ENCODE results near the gene RMC1.

The RMC1 gene

GRCh38 chr18:23541349-23542093 is 38.2 kb downstream of the RMC1 start:
- Histone ChIP-seq H3K9ac (ENCODE audit: insufficient read length) (no peak overlapping the region), H3K9me3 (ENCODE audit: low read depth, low read length) (no peaks in the 10 kb centered on the region), H3K4me3 (no peak overlapping the region)

GRCh38 chr18:23542461-23542860 is 39.1 kb downstream of the RMC1 start:
- DNase-seq (ENCODE audit: low read depth, low spot score), result no peak
- no peak for TF ChIP-seq FOXP2 (optimal IDR thresholded peaks at IDR 0.05; ENCODE audit: control extremely low read depth, extremely low read length, insufficient read depth)
- Histone ChIP-seq H3K9me3 (ENCODE audit: low read depth, low read length) (no peaks in the 10 kb centered on the region), H3K4me3 (no peak overlapping the region), H3K27ac (no peak overlapping the region), H3K9ac (ENCODE audit: insufficient read length) (no peak overlapping the region), H3K36me3 (ENCODE audit: insufficient read depth, low read length) (peaks cover 44% of the 10 kb centered on the region)

More at GRCh38 chr18:23541349-23542093, 38.2 kb downstream of the RMC1 start:
- H3K36me3 ChIP-seq (ENCODE audit: insufficient read depth, low read length), result peaks cover 41% of the 10 kb centered on the region
- no peak overlapping the region for H3K27ac ChIP-seq
- TF ChIP-seq EZH2 (IDR thresholded peaks at IDR 0.05) (no peak), POLR2AphosphoS5 (IDR thresholded peaks at IDR 0.05; ENCODE audit: borderline replicate concordance, low read depth, low read length) (no peak), FOXP2 (optimal IDR thresholded peaks at IDR 0.05; ENCODE audit: control extremely low read depth, extremely low read length, insufficient read depth) (no peak)
- DNase-seq (ENCODE audit: low read depth, low spot score), result no peak

- no peak overlapping the region for H3K27ac ChIP-seq
- H3K36me3 ChIP-seq (ENCODE audit: insufficient read depth, low read length), result peaks cover 24% of the 10 kb centered on the region
- no peak for TF ChIP-seq FOXP2 (optimal IDR thresholded peaks at IDR 0.05; ENCODE audit: control extremely low read depth, extremely low read length, insufficient read depth)
- no peak for TF ChIP-seq POLR2AphosphoS5 (IDR thresholded peaks at IDR 0.05; ENCODE audit: borderline replicate concordance, low read depth, low read length)
- TF ChIP-seq EZH2 (IDR thresholded peaks at IDR 0.05), result no peak
- H3K4me3 ChIP-seq, result no peak overlapping the region
- no peak for DNase-seq (ENCODE audit: low read depth, low spot score)
- H3K9ac ChIP-seq (ENCODE audit: insufficient read length), result no peak overlapping the region
- no peaks in the 10 kb centered on the region for H3K9me3 ChIP-seq (ENCODE audit: low read depth, low read length)
Observed at GRCh38 chr18:23545247-23545789, 42.0 kb downstream of the RMC1 start.

GRCh38 chr18:23547306-23547705 is 44.0 kb downstream of the RMC1 start:
- no peak overlapping the region for H3K27ac ChIP-seq
- no peak overlapping the region for H3K4me3 ChIP-seq
- no peak for TF ChIP-seq EZH2 (IDR thresholded peaks at IDR 0.05)
- TF ChIP-seq FOXP2 (optimal IDR thresholded peaks at IDR 0.05; ENCODE audit: control extremely low read depth, extremely low read length, insufficient read depth), result no peak
- TF ChIP-seq POLR2AphosphoS5 (IDR thresholded peaks at IDR 0.05; ENCODE audit: borderline replicate concordance, low read depth, low read length), result no peak
- no peak overlapping the region for H3K9ac ChIP-seq (ENCODE audit: insufficient read length)
- H3K36me3 ChIP-seq (ENCODE audit: insufficient read depth, low read length), result peaks cover 18% of the 10 kb centered on the region
- no peak for DNase-seq (ENCODE audit: low read depth, low spot score)
- H3K9me3 ChIP-seq (ENCODE audit: low read depth, low read length), result no peaks in the 10 kb centered on the region

GRCh38 chr18:23547846-23548245 is 44.5 kb downstream of the RMC1 start:
- TF ChIP-seq POLR2AphosphoS5 (IDR thresholded peaks at IDR 0.05; ENCODE audit: borderline replicate concordance, low read depth, low read length) (no peak), EZH2 (IDR thresholded peaks at IDR 0.05) (no peak), FOXP2 (optimal IDR thresholded peaks at IDR 0.05; ENCODE audit: control extremely low read depth, extremely low read length, insufficient read depth) (no peak)
- Histone ChIP-seq H3K36me3 (ENCODE audit: insufficient read depth, low read length) (peaks cover 19% of the 10 kb centered on the region), H3K9me3 (ENCODE audit: low read depth, low read length) (no peaks in the 10 kb centered on the region), H3K9ac (ENCODE audit: insufficient read length) (no peak overlapping the region), H3K27ac (no peak overlapping the region), H3K4me3 (no peak overlapping the region)
- no peak for DNase-seq (ENCODE audit: low read depth, low spot score)

GRCh38 chr18:23548275-23548674 is 45.0 kb downstream of the RMC1 start:
- no peak overlapping the region for H3K9ac ChIP-seq (ENCODE audit: insufficient read length)
- DNase-seq (ENCODE audit: low read depth, low spot score), result no peak
- H3K4me3 ChIP-seq, result no peak overlapping the region
- H3K27ac ChIP-seq, result no peak overlapping the region
- H3K9me3 ChIP-seq (ENCODE audit: low read depth, low read length), result no peaks in the 10 kb centered on the region
- TF ChIP-seq FOXP2 (optimal IDR thresholded peaks at IDR 0.05; ENCODE audit: control extremely low read depth, extremely low read length, insufficient read depth) (no peak), EZH2 (IDR thresholded peaks at IDR 0.05) (no peak), POLR2AphosphoS5 (IDR thresholded peaks at IDR 0.05; ENCODE audit: borderline replicate concordance, low read depth, low read length) (no peak)
- peaks cover 22% of the 10 kb centered on the region for H3K36me3 ChIP-seq (ENCODE audit: insufficient read depth, low read length)

GRCh38 chr18:23548719-23549118 is 45.4 kb downstream of the RMC1 start:
- no peaks in the 10 kb centered on the region for H3K9me3 ChIP-seq (ENCODE audit: low read depth, low read length)
- TF ChIP-seq FOXP2 (optimal IDR thresholded peaks at IDR 0.05; ENCODE audit: control extremely low read depth, extremely low read length, insufficient read depth) (no peak), POLR2AphosphoS5 (IDR thresholded peaks at IDR 0.05; ENCODE audit: borderline replicate concordance, low read depth, low read length) (no peak), EZH2 (IDR thresholded peaks at IDR 0.05) (no peak)
- no peak overlapping the region for H3K9ac ChIP-seq (ENCODE audit: insufficient read length)
- no peak overlapping the region for H3K27ac ChIP-seq
- H3K36me3 ChIP-seq (ENCODE audit: insufficient read depth, low read length), result peaks cover 18% of the 10 kb centered on the region
- no peak for DNase-seq (ENCODE audit: low read depth, low spot score)
- H3K4me3 ChIP-seq, result no peak overlapping the region

GRCh38 chr18:23550898-23551297 is 47.6 kb downstream of the RMC1 start:
- no peak overlapping the region for H3K27ac ChIP-seq
- H3K9ac ChIP-seq (ENCODE audit: insufficient read length), result no peak overlapping the region
- no peak for DNase-seq (ENCODE audit: low read depth, low spot score)
- peaks cover 14% of the 10 kb centered on the region for H3K36me3 ChIP-seq (ENCODE audit: insufficient read depth, low read length)
- TF ChIP-seq POLR2AphosphoS5 (IDR thresholded peaks at IDR 0.05; ENCODE audit: borderline replicate concordance, low read depth, low read length), result no peak
- TF ChIP-seq EZH2 (IDR thresholded peaks at IDR 0.05), result no peak
- no peak overlapping the region for H3K4me3 ChIP-seq
- H3K9me3 ChIP-seq (ENCODE audit: low read depth, low read length), result no peaks in the 10 kb centered on the region

- H3K36me3 ChIP-seq (ENCODE audit: insufficient read depth, low read length), result peaks cover 7% of the 10 kb centered on the region; the same call in 1 of the 2 replicates
- TF ChIP-seq POLR2AphosphoS5 (IDR thresholded peaks at IDR 0.05; ENCODE audit: borderline replicate concordance, low read depth, low read length) (no peak), EZH2 (IDR thresholded peaks at IDR 0.05) (no peak), FOXP2 (optimal IDR thresholded peaks at IDR 0.05; ENCODE audit: control extremely low read depth, extremely low read length, insufficient read depth) (no peak)
- H3K9ac ChIP-seq (ENCODE audit: insufficient read length), result no peak overlapping the region
- H3K4me3 ChIP-seq, result no peak overlapping the region
- DNase-seq (ENCODE audit: low read depth, low spot score), result no peak
- no peaks in the 10 kb centered on the region for H3K9me3 ChIP-seq (ENCODE audit: low read depth, low read length)
- H3K27ac ChIP-seq, result no peak overlapping the region
Observed at GRCh38 chr18:23551978-23552377, 48.7 kb downstream of the RMC1 start.

Measured in SK-N-MC (cell line).